ENCODE measurements around the gene SUSD3.

Gene SUSD3

DNA sequence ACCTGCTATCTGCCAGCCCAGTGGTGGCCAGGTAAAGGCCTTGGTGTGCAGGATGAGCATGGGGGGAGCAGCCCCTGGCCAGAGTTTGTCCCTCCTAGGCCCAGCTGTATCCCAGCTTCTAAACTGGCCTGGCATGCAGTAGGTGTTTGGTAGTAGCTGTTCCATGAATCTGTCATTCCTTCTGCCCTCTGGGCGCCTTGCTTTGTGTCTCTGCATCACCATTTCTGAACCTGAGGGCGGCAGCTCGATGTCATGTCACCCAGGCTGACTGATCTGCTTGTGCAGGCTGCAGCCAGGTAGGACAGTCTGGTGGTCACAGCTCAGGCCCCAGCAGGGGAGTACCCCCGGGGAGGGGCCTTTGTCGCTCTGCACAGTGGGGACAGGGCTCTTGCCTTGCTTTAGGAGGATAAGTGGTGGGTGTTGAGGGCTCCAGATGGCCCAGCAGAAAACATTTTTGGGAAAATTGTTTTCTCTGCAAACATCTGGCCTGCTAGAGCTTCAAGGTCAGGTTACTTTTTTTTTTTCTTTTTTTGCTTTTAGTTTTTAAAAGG is 4.6 kb upstream of the SUSD3 start:
- no peak for DNase-seq

DNA sequence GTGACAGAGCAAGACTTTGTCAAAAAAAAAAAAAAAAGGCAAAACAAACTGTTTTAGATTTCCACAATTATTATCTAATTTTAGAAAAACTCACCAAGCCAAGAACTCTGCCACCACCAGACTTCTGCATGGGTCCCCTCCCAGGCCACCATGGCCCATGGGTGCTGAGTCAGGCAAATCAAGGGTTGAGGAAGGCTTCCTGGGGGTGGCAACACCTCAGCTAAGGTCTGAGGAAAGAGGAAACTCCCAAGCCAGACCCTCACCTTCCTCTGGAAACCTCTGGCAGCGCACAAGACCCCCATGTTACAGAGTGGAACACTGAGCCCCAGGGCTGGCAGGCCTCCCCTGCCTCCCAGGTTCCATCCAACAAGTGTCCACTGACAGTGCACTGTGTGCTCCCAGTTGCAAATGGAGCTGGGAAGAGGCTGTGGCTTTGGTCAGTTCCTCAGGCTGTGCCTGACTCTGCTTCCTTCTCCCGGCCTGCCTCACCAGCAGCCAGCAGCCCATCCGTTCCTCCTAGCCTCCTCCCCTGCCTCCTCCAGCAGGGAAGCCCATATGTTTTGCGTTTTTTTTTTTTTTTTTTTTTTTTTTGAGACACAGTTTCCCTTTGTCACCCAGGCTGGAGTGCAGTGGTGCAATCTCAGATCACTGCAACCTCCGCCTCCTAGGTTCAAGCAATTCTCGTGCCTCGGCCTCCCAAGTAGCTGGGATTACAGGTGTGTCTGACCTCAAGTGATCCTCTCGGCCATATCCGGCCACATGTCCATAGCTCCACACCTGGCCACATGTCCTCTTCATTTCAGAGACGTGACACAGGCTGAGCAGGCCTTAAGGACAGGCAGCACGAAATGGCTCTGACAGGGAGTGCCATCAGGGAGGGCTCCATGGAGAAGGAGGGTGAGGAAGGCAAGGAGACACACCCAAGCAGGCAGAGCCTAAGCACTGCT is 3.5 kb upstream of the SUSD3 start:
- no peak for DNase-seq

DNA sequence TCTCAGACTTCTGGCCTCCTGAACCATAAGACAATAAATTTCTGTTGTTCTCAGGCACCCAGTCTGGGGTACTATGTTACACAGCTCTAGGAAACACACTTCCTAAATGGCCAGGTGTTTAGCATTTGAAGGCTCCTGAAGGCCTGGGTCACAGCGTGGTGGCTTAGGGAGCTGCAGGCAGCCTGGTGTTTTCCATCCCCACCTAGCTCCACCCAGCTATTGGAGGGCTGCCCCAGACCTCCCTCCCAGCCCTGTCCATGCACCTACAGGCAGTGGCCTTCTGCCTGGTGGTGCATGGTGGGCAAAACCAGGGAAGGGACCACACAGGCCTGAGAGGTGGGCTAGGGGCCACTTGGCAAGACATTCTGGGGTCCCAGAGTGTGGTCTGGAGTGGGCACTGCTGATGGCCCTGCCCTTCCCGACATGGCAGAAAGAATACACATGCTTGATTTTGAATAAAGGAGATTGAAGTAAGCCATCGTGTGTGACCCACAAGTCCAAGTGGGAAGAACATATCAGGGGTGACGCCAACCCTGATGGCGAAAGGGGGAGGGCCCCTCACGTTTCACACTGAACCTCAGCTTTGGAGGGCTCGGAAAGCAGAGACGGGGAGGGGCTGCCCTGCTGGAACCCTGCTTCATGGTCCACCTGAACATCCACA is 1.3 kb upstream of the SUSD3 start:
- DNase-seq, result no peak

DNA sequence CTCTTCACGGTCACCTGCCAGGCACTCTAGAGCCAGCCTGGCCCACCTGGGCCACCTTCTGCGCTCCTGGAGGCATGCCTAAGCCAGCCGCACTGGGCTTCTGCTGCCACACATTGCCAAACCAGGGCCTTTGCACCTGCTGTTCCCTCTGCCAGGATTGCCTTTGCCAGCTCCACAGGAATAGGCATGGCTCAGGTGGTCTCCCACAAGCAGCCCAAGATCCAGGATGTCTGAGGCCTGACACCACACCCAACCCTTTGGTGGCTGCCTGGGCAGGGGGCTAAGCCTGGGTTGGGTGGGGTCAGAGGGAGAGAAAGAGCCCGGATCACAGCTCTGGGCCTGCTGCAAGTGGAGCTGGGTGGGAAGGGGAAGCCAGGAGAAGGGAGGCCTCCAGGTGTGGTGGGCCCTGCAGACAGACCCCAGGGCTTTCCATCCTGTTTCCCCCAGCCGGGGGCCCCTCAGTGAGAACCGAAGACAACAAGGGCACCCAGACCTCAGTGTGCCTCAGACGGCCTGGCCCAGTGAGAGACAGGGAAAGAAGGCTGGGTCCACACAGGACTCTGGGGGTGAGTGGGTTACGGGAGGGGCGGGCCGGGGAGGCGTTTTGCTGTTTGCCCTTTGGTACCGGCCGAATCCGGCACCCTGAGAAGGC is 672 bp upstream of the SUSD3 start:
- DNase-seq, result no peak

DNA sequence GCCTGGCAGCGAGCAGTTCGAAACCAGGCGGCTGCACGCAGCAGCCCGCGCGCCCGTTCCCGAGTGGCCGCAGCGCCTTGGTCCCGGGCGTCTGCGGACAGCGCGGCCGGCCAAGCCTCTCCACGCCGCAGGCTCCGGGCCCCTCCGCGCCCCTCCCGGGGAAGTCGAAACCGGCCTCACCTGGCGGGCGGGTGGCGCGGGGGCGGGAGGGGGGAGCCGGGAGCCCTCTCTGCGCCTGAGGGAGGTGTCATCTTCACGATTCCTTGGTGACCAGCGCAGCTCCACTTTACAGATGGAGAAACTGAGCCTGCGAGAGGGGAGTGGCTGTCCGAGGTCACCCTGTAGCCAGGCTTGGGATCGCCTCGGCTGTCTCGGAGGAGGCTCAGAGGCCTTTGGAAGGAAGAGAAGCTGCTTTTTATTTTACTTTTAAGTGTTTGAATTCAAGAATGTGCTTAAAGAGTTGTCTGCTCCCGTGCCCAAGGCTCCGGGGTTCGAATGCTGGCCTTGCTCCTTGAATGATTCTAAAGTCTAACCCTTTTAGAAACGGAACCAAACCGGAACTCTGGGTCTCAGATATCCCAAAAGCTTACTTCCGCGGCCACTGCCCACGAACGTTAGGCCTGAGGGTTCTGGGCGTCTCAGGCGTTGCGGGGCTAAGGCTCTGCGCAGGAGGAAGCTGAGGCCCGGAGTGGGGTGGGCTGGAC is 662 bp downstream of the SUSD3 start:
- DNase-seq, result no peak

DNA sequence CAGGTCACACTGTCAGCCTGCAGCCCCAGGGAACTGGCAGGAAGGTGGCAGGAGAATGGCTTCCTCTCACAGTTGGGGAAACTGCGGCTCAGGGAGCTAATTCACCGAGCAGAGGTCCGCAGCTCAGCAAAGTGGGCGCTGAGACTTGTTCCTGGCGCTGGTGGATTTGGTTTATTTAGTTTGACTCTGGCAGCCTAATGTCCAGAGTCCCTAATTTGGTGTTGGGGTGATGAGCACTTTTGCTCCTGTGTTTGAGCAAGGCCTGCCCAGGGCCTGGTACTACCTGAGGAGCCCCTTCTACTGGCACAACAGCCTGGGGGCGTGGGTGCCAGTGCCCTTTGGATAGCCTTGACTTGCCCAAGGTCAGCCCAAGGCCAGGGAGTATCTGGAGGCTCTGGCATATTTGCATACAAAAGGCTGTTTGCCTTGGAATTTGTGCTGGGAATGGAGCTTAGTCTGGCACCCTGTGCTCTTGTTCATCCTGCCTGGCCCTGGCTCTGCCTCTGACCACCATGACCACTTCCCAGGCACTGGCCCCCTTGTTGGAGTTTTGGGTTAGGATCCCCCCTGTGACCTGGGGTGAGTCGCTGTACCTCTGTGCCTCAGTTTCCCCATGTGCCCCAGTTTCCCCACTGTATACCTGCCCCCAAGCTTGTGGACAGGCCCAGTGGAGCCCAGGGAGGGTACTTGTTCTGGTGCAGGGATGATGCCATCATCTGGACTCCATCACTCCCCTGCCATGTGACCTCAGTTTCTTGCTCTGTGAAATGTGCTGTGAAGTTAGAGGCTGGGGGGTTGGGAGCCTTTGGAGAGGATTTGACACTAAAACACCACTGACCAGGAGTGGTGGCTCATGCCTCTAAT is 1.4 kb downstream of the SUSD3 start:
- no peak for DNase-seq

DNA sequence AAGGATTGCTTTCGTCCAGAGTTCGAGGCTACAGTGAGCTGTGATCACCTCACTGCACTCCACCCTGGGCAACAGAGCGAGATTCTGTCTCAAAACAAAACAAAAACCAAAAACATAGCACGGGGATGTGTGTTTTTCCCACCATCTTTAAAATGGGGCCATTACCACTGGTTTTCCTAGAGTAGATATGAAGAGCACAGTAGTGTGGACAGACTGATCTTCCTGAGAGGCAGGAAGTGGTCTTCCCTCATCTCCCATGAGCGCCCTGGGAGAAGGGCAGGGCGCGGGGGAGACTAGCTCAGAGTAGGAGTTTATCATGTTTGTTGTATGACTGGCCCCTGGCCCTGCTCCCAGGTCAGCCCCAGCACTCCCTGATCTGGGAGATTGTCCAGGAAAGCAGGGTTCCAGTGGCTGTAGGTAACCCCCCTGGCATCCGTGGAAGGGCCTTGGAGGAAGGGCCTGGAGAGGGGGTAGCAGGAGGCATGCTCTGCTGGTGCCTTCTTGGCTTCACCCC is 2.3 kb downstream of the SUSD3 start:
- DNase-seq, result no peak

DNA sequence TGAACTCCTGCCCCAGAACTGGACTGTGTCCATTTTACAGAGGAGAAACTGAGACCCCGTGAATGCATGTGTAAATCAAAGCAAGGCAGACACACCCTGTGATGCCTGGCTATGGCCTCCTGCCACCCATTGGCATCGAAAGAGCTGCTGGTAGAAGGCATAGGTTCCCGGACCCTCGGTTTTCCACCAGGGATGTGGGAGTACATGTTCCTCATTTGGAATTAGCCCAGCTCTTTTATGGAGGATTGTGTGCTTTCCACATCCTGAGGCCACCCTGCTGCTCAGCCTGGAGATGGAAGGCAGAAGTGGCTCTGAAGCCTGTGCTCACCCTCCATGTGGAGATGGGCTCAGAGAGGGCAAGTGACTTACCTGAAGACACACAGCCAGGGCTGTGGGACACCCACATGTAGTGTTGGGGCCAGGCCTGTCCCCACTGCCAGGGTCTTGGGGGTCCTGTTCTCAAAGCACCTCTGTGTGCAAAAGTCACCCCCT is 2.8 kb downstream of the SUSD3 start:
- no peak for DNase-seq

DNA sequence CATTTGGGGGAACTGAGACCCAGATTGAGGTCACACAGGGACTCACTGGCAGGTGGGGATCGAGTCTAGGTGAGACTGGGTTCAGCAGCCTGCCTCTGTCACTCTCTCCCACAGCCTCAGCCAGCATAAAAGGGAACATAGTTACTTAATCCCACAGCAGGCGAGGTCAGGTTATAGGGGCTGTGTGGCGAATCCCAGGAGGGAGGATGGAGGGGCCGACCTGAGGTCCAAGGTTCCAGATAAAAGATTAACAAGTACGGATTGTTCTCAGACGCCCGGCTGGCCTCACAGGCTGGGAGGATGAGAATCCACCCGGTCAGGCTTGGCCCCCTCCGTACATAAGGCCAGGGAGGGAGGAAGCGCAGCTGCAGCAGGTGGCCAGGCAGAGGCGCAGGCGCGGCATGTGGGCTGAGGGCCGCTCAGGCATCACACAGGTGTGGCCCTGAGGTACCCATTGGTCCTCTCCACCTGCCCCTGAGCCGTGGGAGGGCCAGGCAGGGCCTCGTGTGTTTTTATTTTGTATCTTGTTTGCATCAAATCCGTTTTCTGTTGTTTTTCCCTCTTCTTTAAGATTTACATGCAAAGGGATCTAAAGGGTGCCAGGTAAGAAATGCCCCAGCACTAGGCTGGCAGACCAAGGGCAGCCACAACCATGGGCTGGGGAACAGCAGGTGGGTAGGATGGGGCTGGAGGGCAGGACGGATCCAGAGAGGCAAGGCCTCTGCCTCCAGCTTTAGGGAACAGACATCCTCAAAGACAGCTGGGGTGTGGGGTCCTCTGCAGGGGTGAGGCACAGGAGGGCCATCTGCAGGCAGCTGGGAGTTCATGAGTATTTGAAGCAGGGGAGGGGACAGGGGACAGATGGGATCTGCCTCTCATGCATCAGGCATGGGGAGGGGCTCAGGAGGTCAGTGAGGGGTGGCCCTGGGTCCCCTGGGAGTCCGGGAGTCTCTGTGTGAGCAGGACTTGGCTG is 3.6 kb downstream of the SUSD3 start:
- no peak for DNase-seq

DNA sequence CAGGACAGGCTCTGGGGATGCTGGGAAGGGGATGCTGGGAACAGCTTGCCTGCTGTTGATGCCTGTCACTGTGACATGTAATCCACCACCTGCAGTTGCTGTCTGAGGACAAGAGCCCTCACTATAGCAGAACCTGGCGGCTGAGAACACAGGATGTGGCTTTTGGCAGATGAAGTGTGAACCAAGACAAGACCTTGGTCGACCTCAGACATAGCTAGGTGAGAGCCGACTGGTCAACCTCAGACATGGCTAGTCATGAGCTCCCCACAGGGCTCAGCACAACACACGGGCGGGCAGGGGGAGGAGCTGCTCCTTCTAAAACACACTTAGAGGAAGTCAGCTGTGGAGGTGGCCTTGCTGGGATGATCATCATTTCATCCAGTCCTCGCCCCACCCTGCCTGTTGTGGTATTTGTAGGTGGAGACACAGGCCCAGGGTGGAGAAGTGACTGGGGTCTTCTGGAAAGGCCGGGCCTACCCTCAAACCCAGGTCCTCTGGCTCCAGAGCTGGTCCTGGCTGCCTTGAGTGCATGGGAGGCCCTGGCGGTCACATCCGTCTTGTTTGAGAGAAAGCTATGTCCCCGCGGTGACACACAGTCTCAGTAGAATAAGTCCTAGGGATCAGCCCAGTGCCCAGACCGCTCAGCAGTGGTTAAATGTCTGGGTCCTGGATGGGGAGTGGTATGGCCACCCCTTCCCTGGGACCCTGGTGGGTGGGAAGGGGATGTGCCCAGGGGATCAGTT is 6.1 kb downstream of the SUSD3 start:
- peak; percentile 73 for DNase-seq

DNA sequence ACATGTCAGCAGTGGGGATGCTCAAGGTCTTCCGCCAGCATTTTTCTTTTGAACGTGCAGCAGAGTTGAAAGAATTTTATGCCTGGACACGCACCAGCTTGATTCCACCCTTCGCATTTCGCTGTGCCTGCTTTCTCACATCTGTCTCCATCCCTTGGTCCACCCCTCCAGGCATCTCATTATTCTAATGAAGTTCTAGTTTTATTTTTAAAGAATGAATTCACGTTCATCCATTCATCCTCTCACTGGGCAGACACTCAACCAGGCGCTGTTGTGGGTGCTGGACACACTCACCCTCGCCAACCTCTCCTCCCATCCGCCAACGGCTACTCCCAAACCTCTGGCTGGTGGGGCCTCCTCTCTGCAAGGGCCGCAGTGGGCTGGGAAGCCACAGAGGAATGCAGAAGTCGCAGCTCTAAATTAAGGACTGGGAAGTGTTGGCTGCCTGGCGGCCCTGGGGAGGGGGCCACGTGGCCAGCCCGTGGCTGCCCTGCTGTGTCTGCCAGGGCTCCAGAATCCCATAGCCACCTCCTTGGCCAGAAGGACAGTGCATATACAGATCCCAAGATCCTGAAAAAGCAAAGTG is 6.7 kb downstream of the SUSD3 start:
- DNase-seq, result no peak

DNA sequence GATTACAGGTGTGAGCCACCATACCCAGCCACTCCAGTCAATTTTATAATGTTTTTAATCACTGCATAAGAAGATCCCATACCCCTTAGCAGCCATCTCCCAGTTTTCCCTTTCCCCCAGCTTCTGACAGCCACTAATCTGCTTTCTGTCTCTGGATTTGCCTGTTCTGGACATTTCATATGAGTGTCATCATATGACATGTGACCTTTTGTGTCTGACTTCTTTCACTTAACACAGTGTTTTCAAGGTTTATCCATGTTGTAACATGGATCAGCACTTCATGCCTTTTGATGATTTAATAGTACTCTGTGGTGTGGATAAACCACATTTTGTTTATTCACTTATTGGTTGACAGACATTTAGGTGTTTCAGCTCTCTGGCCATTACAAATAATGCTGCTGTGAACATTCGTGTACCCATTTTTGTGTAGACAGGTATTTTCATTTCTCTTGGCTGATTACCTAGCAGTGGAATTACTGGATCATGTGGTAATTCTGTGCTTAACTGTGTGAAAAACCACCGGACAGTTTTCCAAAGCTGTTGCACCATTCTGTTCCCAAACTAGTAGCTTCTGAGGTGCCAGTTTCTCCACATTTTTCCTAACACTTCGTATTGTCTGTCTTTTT is 8.6 kb downstream of the SUSD3 start:
- DNase-seq, result no peak

DNA sequence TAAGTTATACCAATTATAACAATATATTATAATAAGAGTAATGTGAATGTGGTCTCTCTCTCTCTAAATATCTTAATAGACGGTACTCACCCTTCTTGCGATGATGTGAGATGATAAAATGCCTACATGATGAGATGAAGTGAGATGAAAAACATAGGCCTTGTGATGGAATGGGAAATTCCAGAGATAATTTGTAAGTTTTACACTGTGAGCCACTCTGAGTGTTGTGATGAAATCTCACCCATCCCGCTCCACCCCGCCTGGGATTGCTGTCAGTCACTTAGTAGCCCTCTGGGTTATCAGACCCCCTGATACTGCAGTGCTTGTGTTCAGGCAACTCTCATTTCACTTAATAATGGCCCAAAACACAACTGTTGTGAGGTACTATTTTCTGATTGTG is 10.5 kb downstream of the SUSD3 start:
- DNase-seq, result no peak

DNA sequence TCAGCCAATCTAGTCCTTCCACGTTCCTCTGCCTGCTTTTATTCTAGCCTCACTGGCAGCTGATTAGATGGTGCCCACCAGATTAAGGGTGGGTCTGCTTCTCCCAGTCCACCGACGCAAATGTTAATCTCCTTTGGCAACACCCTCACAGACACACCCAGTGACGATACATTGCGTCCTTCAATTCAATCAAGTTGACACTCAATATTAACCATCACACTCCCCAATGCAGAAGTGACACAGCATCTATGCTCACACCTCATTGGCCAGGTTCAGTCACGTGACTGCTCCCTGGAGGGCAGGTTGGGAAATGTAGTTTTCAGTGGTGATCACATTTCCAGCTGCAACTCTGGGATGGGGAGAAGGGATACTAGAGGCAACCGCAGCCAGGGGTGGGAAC is 13.0 kb downstream of the SUSD3 start:
- DNase-seq, result peak; percentile 29

DNA sequence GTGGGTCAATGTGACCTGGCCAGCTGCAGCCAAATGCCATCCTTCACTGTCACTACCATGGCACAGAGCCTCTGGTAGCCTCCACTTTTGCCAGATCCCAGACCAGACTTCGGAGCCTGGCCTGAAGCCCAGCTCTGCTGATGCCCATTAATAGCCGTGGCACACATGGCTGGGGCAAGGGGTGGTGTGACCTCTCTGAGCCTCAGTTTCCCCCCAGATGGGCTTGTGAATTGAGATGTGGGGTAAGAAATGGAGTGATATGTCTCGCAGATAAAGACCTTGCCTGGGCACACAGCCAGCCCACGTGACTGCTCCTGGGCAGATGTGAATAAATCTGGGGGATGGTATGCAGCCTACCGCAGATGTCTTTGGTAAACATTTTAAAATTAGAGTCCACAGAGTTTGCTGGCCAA is 13.9 kb downstream of the SUSD3 start:
- DNase-seq, result peak; percentile 59

DNA sequence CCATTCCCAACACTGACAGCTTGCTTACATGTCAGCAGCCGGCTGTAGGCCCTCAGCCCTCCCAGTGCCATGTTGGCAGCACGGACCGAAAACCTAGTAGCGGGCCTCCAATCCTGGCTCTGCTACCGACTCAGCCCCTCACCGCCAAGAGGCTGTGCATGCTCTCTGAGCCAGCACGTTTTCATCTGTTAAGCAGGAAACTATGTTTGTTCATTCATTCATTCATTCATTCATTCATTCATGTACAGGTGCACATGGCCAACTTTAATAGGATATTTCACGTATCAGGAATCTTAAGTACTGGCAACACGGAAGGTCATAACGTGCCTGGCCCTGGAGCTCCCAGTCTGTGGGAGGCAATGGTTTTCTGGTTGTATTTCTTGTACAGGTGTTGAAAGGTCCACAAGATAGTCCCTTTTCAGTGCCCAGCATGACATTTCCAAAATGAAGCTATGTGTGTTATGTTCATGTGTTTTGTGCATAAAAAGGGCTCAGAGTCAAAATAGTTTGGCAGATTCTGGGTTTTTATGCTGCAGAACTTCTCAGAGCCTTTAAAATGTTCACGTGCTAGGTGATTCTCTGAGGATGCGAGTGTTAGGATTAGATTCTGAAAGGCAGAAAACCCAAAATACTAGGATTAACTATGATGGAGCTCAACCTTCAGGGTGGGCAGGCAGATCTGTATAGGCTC is 17.7 kb downstream of the SUSD3 start:
- DNase-seq, result no peak

DNA sequence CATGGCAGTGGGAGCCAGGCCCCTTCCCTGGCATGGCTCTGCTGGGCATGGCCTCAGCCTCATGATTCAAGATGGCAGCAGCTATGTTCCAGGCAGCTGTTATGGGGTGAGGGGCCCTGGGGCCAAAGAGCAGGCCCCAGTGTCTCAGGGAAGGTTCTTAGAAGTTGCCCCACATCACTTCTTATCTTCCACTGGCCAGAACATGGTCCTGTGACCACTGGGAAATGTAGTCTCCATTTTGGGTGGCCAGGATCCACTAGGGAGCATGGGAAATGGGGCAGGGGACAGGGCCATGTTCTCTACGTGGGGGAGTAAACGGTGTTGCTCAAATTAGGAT is 18.3 kb downstream of the SUSD3 start:
- no peak for DNase-seq

DNA sequence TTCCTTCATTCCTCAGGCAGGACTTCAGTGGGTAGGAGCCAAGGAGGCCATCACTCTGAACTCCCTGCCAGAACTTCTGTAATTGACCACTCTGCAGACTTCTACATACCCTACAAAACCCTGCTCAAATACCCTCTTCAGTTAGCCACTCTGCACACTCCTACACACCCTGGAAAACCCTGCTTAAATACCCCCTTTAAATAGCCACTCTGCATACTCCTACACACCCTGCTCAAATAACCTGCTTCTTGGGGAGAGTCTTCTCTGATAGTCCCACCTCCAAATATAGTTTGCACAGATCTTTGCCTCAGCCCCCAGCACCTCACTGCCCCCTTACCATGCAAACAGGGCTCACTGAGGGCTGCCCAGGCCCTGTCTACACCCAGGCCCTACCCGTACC is 18.9 kb downstream of the SUSD3 start:
- DNase-seq, result no peak

Data from NCI-H2029 (cell line).